ENCODE results near the gene SPSB2. TPM values are rescaled to one million over a fixed set of nuclear protein-coding genes. Genes with fewer than 3 reads are reported as not detected.

The SPSB2 gene
- total RNA-seq, 1 donor from 2014 or later: 7.9 TPM

DNA sequence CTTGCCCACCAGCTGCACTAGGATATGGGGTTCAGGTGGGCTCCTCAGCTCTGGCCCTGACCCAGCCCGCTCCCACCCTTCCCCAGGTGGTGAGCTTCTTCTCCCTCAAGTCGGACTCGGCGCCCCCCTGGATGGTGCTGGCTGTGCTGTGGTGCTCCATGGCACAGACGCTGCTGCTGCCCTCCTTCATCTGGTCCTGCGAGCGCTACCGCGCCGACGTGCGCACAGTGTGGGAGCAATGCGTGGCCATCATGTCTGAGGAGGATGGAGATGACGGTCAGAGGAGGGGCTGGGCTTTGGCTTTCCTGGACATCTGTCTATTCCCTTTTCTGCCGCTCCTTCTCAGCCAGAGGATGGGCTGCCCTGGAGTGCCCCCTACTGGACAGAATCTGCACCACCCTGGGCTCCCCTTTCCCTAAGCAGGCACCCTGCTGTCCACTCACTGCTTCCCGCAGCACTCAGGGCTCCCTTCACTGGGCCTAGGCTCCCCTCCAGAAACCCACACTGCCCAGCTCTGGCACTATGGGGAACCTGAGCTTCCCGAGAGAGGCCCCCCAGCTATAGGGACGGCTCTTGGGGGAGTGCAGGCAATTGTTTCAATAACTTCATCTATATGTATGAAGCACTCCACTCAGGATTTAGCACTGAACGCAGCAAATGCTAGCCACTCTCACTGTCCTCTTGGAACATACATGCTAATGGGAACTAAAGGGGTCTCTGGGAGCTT, 47.5 kb downstream of the SPSB2 start:
- FAIRE-seq: no peak
- peak; percentile 68 for DNase-seq (ENCODE audit: low read depth)
- Histone ChIP-seq H3K27me3 (ENCODE audit: control insufficient read depth, insufficient read depth, low read length) (peaks cover 21% of the 10 kb centered on the region), H3K36me3 (ENCODE audit: control insufficient read depth, insufficient read depth, low read length) (no peaks in the 10 kb centered on the region), H3K4me3 (ENCODE audit: low read depth, low read length) (no peak overlapping the region)
- TF ChIP-seq, protein P1, sequence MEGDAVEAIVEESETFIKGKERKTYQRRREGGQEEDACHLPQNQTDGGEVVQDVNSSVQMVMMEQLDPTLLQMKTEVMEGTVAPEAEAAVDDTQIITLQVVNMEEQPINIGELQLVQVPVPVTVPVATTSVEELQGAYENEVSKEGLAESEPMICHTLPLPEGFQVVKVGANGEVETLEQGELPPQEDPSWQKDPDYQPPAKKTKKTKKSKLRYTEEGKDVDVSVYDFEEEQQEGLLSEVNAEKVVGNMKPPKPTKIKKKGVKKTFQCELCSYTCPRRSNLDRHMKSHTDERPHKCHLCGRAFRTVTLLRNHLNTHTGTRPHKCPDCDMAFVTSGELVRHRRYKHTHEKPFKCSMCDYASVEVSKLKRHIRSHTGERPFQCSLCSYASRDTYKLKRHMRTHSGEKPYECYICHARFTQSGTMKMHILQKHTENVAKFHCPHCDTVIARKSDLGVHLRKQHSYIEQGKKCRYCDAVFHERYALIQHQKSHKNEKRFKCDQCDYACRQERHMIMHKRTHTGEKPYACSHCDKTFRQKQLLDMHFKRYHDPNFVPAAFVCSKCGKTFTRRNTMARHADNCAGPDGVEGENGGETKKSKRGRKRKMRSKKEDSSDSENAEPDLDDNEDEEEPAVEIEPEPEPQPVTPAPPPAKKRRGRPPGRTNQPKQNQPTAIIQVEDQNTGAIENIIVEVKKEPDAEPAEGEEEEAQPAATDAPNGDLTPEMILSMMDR (IDR thresholded peaks at IDR 0.05; ENCODE audit: insufficient read depth, low read length, severe bottlenecking): peak; percentile 96

DNA sequence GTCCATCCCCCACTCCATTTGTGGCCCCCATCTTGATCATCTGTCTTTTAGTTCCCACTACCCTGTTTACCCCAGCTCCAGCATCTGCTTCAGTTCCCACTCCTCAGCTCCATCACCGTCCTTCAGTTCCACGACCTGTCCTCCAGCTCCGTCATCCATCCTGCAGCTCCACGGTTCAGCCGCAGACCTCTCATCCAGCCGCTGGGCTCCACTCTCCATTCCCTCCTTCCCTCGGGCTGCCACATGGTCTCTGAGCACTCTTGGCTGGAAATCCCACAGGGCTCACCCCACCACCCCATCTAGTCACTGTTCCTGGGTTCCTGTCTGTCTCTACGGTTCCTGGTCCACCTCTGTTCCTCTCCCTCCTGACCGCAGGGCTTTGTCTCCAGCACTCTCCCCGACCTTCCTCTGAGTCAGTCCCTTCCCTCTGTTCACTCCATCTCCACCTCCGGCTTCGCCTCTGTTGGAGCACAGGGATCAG, 48.2 kb downstream of the SPSB2 start:
- H3K36me3 ChIP-seq (ENCODE audit: control insufficient read depth, insufficient read depth, low read length): no peaks in the 10 kb centered on the region
- FAIRE-seq: no peak
- H3K4me3 ChIP-seq (ENCODE audit: low read depth, low read length): no peak overlapping the region
- H3K27me3 ChIP-seq (ENCODE audit: control insufficient read depth, insufficient read depth, low read length): peaks cover 23% of the 10 kb centered on the region
- DNase-seq (ENCODE audit: low read depth): peak; percentile 43
- TF ChIP-seq, protein P1 (IDR thresholded peaks at IDR 0.05; ENCODE audit: insufficient read depth, low read length, severe bottlenecking): no peak

DNA sequence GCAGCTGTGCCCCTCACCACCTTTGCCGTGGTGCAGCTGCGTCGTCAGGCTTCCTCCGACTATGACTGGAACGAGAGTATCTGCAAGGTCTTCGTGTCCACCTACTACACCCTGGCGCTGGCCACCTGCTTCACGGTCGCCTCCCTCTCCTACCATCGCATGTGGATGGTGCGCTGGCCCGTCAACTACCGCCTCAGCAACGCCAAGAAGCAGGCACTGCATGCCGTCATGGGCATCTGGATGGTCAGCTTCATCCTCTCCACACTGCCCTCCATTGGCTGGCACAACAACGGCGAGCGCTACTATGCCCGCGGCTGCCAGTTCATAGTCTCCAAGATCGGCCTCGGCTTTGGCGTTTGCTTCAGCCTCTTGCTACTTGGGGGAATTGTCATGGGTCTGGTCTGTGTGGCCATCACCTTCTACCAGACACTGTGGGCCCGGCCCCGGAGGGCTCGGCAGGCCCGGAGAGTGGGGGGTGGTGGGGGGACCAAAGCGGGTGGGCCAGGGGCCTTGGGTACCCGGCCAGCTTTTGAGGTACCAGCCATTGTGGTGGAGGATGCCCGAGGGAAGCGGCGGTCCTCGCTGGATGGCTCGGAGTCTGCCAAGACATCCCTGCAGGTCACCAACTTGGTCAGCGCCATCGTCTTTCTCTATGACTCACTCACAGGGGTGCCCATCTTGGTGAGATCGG, 48.9 kb downstream of the SPSB2 start:
- H3K27me3 ChIP-seq (ENCODE audit: control insufficient read depth, insufficient read depth, low read length): peaks cover 23% of the 10 kb centered on the region
- FAIRE-seq: no peak
- TF ChIP-seq, protein P1 (IDR thresholded peaks at IDR 0.05; ENCODE audit: insufficient read depth, low read length, severe bottlenecking): no peak
- no peak overlapping the region for H3K4me3 ChIP-seq (ENCODE audit: low read depth, low read length)
- no peaks in the 10 kb centered on the region for H3K36me3 ChIP-seq (ENCODE audit: control insufficient read depth, insufficient read depth, low read length)
- DNase-seq (ENCODE audit: low read depth): no peak

DNA sequence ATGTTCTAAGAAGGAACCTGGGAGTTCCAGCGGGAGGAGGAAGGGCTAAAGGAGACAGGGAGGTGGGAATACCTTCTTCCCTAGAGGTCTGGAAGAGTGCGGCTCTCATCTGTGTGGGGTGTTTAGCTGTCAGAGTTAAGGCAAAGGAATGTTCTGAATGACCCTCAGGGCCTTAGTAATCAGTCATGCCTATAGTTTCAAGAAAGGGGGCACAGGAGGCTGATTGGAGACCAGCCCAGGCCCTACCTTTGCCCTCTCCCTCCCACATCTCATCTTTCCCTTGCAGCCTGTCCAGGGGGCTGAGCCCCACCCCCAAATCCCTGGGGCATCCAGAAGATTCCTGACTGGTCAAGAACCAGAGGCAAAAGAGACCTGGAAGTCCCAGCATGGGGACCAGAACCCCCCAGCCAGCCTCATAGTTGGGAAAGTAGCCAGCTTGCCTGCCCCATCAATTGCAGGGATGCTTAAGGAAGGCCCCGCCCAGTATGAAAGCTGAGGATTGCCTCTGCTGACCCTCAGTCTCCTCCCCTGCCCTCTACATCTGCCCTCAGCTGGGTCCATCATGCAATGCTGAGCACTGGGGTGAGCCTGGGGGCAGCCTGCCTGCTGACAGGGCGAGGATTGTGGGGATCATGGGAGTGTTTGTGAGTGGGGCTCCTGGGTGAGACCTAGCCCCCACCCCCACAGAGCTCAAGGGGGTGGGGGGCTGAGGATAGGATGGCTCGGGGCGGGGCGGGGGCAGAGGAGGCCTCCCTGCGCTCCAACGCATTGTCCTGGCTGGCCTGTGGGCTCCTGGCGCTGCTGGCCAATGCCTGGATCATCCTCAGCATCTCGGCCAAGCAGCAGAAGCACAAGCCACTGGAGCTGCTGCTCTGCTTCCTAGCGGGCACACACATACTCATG, 49.7 kb downstream of the SPSB2 start:
- TF ChIP-seq, protein P1 (IDR thresholded peaks at IDR 0.05; ENCODE audit: insufficient read depth, low read length, severe bottlenecking): no peak
- H3K36me3 ChIP-seq (ENCODE audit: control insufficient read depth, insufficient read depth, low read length): no peaks in the 10 kb centered on the region
- H3K27me3 ChIP-seq (ENCODE audit: control insufficient read depth, insufficient read depth, low read length): peaks cover 23% of the 10 kb centered on the region
- peak; percentile 66 for FAIRE-seq
- no peak for DNase-seq (ENCODE audit: low read depth)
- H3K4me3 ChIP-seq (ENCODE audit: low read depth, low read length): no peak overlapping the region

DNA sequence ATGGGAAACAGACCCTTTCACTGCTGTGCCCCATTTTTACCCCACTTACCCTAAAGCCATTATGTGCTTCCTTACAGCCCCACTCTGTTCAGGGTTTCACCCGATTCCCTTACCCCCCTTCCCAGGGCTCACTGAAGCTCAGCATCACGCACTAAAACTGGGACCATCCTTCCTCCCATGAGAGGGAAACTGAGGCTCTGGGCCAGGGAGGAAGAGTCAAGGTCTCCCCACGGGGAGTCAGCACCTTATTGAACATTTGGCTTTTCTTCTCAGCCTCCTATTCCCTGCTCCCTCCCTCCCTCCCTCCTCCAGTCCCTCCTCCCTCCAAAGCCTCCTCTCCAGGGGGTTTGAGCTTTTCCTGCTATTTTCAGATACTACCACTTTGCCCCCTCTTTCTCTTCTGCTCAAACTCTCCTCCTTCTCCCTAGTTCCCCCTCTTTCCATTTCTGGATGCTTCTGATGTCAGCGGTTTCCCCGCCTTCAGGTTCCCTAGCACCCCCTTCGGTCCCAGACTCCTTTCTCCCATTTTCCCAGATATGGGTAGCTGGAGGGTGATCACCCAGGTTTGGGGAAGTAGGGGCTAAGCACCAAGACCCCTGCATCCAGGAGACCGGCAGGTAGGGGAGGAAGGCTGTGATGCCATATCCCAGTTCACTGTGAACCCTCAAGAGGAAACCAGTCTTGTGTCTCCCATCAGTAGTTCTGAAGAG, 50.5 kb downstream of the SPSB2 start:
- H3K36me3 ChIP-seq (ENCODE audit: control insufficient read depth, insufficient read depth, low read length): no peaks in the 10 kb centered on the region
- TF ChIP-seq, protein P1 (IDR thresholded peaks at IDR 0.05; ENCODE audit: insufficient read depth, low read length, severe bottlenecking): no peak
- FAIRE-seq (no peak), DNase-seq (ENCODE audit: low read depth) (no peak)
- no peak overlapping the region for H3K4me3 ChIP-seq (ENCODE audit: low read depth, low read length)
- peaks cover 23% of the 10 kb centered on the region for H3K27me3 ChIP-seq (ENCODE audit: control insufficient read depth, insufficient read depth, low read length)

Data from bronchial epithelial cell (primary cell).